ENCODE measurements around the gene HYAL2. TPM values are rescaled to one million over a fixed set of nuclear protein-coding genes. Genes with fewer than 3 reads are reported as not detected.

HYAL2 gene
- polyA plus RNA-seq, 3 donors: 18.3 to 25.8 (median 18.9) TPM

DNA sequence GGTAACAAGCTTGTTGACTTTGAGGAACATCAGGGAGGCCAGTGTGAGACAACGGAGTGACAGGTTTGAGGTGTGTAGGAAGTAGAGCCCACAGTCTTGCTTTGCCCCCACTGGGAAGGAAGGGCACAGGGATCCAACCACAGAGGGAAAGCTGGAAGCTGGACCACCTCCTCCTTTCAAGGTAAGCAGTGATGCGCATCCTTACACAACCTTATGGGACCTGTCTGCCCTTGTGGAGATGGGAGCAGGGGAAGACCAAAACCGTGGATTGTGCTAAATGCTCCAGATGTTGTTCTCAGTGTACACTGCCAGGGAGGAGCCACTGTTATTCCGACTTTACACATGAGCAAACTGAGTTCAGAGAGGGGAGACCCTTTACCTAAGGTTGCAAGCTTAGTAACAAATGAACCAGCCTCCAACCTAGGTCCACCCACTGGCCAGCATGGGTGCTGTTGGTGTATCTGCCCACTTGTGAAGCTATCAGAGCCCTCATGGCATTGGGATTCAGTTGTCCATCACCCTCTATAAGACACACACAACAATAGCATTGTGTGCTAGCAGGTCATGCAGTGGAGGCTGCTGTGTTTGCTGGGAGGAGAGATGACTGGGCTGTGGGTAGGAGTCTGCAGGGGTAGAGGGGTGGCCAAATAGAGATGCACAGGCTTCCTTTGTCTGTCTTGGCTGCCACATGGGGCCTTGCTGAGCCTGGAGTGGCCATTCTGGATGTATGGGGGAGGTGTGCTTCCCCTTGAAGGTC, 44.2 kb downstream of the HYAL2 start:
- Histone ChIP-seq H3K4me1 (ENCODE audit: control insufficient read depth in 1 of 2, insufficient read depth in 2 of 2, low read length in 2 of 2) (peaks cover 12 to 28% of the 10 kb centered on the region in 2 donors), H3K27me3 (ENCODE audit: control insufficient read depth in 2 of 2, insufficient read depth in 2 of 2, low read length in 2 of 2) (peaks cover 24 to 47% of the 10 kb centered on the region in 2 donors), H3K9me3 (replicated peaks in 1 of 2; ENCODE audit: control insufficient read depth in 1 of 2, insufficient read depth in 1 of 2, low read length in 2 of 2) (peaks cover 3 to 11% of the 10 kb centered on the region in 2 donors), H3K36me3 (replicated peaks in 1 of 2; ENCODE audit: control insufficient read depth in 1 of 2, insufficient read depth in 2 of 2, low read length in 2 of 2) (no peaks in the 10 kb centered on the region), H2AFZ (ENCODE audit: insufficient read depth, low read depth, low read length, poor library complexity, severe bottlenecking) (no peak overlapping the region), H4K20me1 (ENCODE audit: insufficient read depth, low read length) (no peaks in the 10 kb centered on the region), H3K4me2 (replicated peaks; ENCODE audit: extremely low read depth, low read length, poor library complexity, severe bottlenecking) (no peak overlapping the region), H3K79me2 (ENCODE audit: insufficient read depth, low read length) (no peaks in the 10 kb centered on the region), H3K27ac (ENCODE audit: low read depth in 1 of 2, low read length in 2 of 2) (no peak overlapping the region), H3K4me3 (replicated peaks in 1 of 3; ENCODE audit: low read depth in 2 of 3, low read length in 3 of 3) (no peak overlapping the region), H3K9ac (ENCODE audit: insufficient read depth, low read length, poor library complexity, severe bottlenecking) (no peak overlapping the region)
- DNase-seq: no peak
- Mint-ChIP-seq H3K27ac (peak overlapping the region in 1 of 7 donors; percentile 1), H3K4me3 (peak overlapping the region in 1 of 2 donors; percentile 65), H3K36me3 (peaks cover 6 to 8% of the 10 kb centered on the region in 2 donors), H3K27me3 (ENCODE audit: low read depth in 3 of 3) (peaks cover 42 to 57% (median 51%) of the 10 kb centered on the region in 3 donors), H3K9me3 (peaks cover 0 to 18% (median 11%) of the 10 kb centered on the region in 7 donors), H3K4me1 (peaks cover 22% of the 10 kb centered on the region)
- 93% methylated on average over 2 of the region's 4 CpGs for WGBS (ENCODE audit: insufficient coverage)
- TF ChIP-seq, protein P1, sequence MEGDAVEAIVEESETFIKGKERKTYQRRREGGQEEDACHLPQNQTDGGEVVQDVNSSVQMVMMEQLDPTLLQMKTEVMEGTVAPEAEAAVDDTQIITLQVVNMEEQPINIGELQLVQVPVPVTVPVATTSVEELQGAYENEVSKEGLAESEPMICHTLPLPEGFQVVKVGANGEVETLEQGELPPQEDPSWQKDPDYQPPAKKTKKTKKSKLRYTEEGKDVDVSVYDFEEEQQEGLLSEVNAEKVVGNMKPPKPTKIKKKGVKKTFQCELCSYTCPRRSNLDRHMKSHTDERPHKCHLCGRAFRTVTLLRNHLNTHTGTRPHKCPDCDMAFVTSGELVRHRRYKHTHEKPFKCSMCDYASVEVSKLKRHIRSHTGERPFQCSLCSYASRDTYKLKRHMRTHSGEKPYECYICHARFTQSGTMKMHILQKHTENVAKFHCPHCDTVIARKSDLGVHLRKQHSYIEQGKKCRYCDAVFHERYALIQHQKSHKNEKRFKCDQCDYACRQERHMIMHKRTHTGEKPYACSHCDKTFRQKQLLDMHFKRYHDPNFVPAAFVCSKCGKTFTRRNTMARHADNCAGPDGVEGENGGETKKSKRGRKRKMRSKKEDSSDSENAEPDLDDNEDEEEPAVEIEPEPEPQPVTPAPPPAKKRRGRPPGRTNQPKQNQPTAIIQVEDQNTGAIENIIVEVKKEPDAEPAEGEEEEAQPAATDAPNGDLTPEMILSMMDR (IDR thresholded peaks at IDR 0.05): no peak
- intact Hi-C loops (cut with micrococcal nuclease): no loop called here

DNA sequence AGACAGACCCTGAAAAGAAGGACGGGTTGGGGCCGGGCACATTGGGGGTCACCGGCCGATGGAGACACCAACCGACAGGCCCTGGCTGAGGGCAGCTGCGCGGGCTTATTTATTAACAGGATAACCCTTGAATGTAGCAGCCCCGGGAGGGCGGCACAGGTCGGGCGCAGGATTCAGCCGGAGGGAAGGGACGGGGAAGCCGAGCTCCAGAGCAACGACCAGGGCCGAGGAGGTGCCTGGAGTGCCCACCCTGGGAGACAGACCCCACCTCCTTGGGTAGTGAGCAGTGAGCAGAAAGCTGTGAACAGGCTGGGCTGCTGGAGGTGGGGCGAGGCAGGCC, 45.8 kb downstream of the HYAL2 start:
- peaks cover 26% of the 10 kb centered on the region for H3K4me1 Mint-ChIP-seq
- peaks cover 0 to 18% (median 13%) of the 10 kb centered on the region in 7 donors for H3K9me3 Mint-ChIP-seq
- no peak overlapping the region for H3K27ac Mint-ChIP-seq
- H3K4me3 Mint-ChIP-seq: peak overlapping the region in 1 of 2 donors; percentile 65
- 70% methylated on average over 16 of the region's 17 CpGs for WGBS (ENCODE audit: insufficient coverage)
- Histone ChIP-seq H3K27ac (ENCODE audit: low read depth in 1 of 2, low read length in 2 of 2) (no peak overlapping the region), H3K9ac (ENCODE audit: insufficient read depth, low read length, poor library complexity, severe bottlenecking) (no peak overlapping the region), H3K9me3 (replicated peaks in 1 of 2; ENCODE audit: control insufficient read depth in 1 of 2, insufficient read depth in 1 of 2, low read length in 2 of 2) (peaks cover 3 to 11% of the 10 kb centered on the region in 2 donors), H3K4me1 (ENCODE audit: control insufficient read depth in 1 of 2, insufficient read depth in 2 of 2, low read length in 2 of 2) (peaks cover 16 to 34% of the 10 kb centered on the region in 2 donors), H3K4me3 (replicated peaks in 1 of 3; ENCODE audit: low read depth in 2 of 3, low read length in 3 of 3) (no peak overlapping the region), H2AFZ (ENCODE audit: insufficient read depth, low read depth, low read length, poor library complexity, severe bottlenecking) (no peak overlapping the region), H3K4me2 (replicated peaks; ENCODE audit: extremely low read depth, low read length, poor library complexity, severe bottlenecking) (no peak overlapping the region), H3K36me3 (replicated peaks in 1 of 2; ENCODE audit: control insufficient read depth in 1 of 2, insufficient read depth in 2 of 2, low read length in 2 of 2) (no peaks in the 10 kb centered on the region), H3K79me2 (ENCODE audit: insufficient read depth, low read length) (no peaks in the 10 kb centered on the region), H4K20me1 (ENCODE audit: insufficient read depth, low read length) (no peaks in the 10 kb centered on the region), H3K27me3 (ENCODE audit: control insufficient read depth in 2 of 2, insufficient read depth in 2 of 2, low read length in 2 of 2) (peaks cover 24 to 50% of the 10 kb centered on the region in 2 donors)
- peaks cover 42 to 62% (median 57%) of the 10 kb centered on the region in 3 donors for H3K27me3 Mint-ChIP-seq (ENCODE audit: low read depth in 3 of 3)
- intact Hi-C loops (cut with micrococcal nuclease): no loop called here
- no peak for DNase-seq
- TF ChIP-seq, protein P1 (IDR thresholded peaks at IDR 0.05): no peak
- peaks cover 6 to 8% of the 10 kb centered on the region in 2 donors for H3K36me3 Mint-ChIP-seq

Data from CD14-positive monocyte (primary cell).